Activated CD4-positive, alpha-beta T cell treated with anti-CD3 and anti-CD28 coated beads for 4 hours (primary cell): ENCODE measurements around the gene RPS6KA1.
A peak's percentile ranks its signal among the peaks of the same experiment; 100 is the strongest.

Source experiments
- DNase-seq, 2 donors: peaks; one replicate each; pipeline ENCODE4 v3.0.0-alpha.2; 2020

RPS6KA1 gene

GRCh38 chr1:26533951-26534509 is 4.5 kb downstream of the RPS6KA1 start:
- no peak for DNase-seq

- DNase-seq: no peak
Measured at GRCh38 chr1:26535201-26535600, 5.6 kb downstream of the RPS6KA1 start.

GRCh38 chr1:26536081-26536480 is 6.5 kb downstream of the RPS6KA1 start:
- no peak for DNase-seq

- DNase-seq: no peak
Measured at GRCh38 chr1:26536521-26536920, 7.0 kb downstream of the RPS6KA1 start.

- DNase-seq: no peak
Measured at GRCh38 chr1:26537951-26538352, 8.4 kb downstream of the RPS6KA1 start.

GRCh38 chr1:26538480-26539412 is 9.2 kb downstream of the RPS6KA1 start:
- peak; percentile 43 to 52 for DNase-seq

GRCh38 chr1:26539722-26540121 is 10.2 kb downstream of the RPS6KA1 start:
- no peak for DNase-seq

GRCh38 chr1:26540351-26540750 is 10.8 kb downstream of the RPS6KA1 start:
- no peak for DNase-seq

GRCh38 chr1:26541431-26541815 is 11.9 kb downstream of the RPS6KA1 start:
- DNase-seq: no peak

GRCh38 chr1:26541816-26542711 is 12.5 kb downstream of the RPS6KA1 start:
- DNase-seq: peak; percentile 58 to 70

- no peak for DNase-seq
Measured at GRCh38 chr1:26542771-26543451, 13.3 kb downstream of the RPS6KA1 start.

GRCh38 chr1:26543462-26543861 is 13.9 kb downstream of the RPS6KA1 start:
- DNase-seq: no peak

GRCh38 chr1:26544126-26544525 is 14.6 kb downstream of the RPS6KA1 start:
- no peak for DNase-seq

- DNase-seq: no peak
Measured at GRCh38 chr1:26545969-26546323, 16.4 kb downstream of the RPS6KA1 start.

GRCh38 chr1:26546375-26546774 is 16.8 kb downstream of the RPS6KA1 start:
- no peak for DNase-seq

- DNase-seq: no peak
Measured at GRCh38 chr1:26546819-26547218, 17.3 kb downstream of the RPS6KA1 start.

- DNase-seq: no peak
Measured at GRCh38 chr1:26548841-26549240, 19.3 kb downstream of the RPS6KA1 start.

- no peak for DNase-seq
Measured at GRCh38 chr1:26550946-26551345, 21.4 kb downstream of the RPS6KA1 start.

GRCh38 chr1:26552720-26553119 is 23.2 kb downstream of the RPS6KA1 start:
- DNase-seq: no peak

GRCh38 chr1:26553942-26554682 is 24.6 kb downstream of the RPS6KA1 start:
- no peak for DNase-seq

- no peak for DNase-seq
Measured at GRCh38 chr1:26554781-26555180, 25.2 kb downstream of the RPS6KA1 start.

- no peak for DNase-seq
Measured at GRCh38 chr1:26555550-26555981, 26.0 kb downstream of the RPS6KA1 start.
